OCI-LY7 (cell line): ENCODE results near the gene WWTR1. TPM values are rescaled to one million over a fixed set of nuclear protein-coding genes. Genes with fewer than 3 reads are reported as not detected.

Experiments used
- BruUV-seq: library from RNA; stranded (reverse); fragments of 400-500 nt; replicated peaks from 2 replicates; lab custom pipeline; 2021; lab: Mats Ljungman, UMichigan
- CTCF ChIA-PET: fragments of 300-600 bp; sonication (Branson Sonifier 250); formaldehyde crosslinking; loops from one replicate; lab custom pipeline; 2022; ENCODE audit warnings: antibody characterized with exemption; ENCODE audit not compliant: unreplicated experiment; lab: Charles Lee
- POLR2A ChIA-PET: fragments of 300-600 bp; sonication (Branson Sonifier 250); formaldehyde crosslinking; loops from one replicate; lab custom pipeline; 2022; ENCODE audit warnings: antibody characterized with exemption; lab: Charles Lee
- DNase-seq: peaks from one replicate; pipeline ENCODE4 v3.0.0-alpha.2; 2015; ENCODE audit warnings: low spot score
- H2AFZ ChIP-seq: fragments of 200-600 bp; sonication (generic), shearing (Covaris generic); 2 replicates; pipeline ENCODE4 v1.6.1; 2014; ENCODE audit warnings: mild to moderate bottlenecking, antibody characterized with exemption, low read length, moderate library complexity
- H3K27ac ChIP-seq: fragments of 200-600 bp; sonication (generic); 2 replicates; pipeline ENCODE4 v1.5.1; 2014; ENCODE audit warnings: mixed run types, low read depth, mild to moderate bottlenecking, moderate library complexity, low read length, inconsistent platforms; ENCODE audit not compliant: poor library complexity, severe bottlenecking
- H3K36me3 ChIP-seq: fragments of 200-600 bp; sonication (generic); 2 replicates; pipeline ENCODE4 v1.6.1; 2014; ENCODE audit warnings: mild to moderate bottlenecking, antibody characterized with exemption, low read length, moderate library complexity, mixed read lengths; ENCODE audit not compliant: insufficient read depth
- H3K4me1 ChIP-seq: fragments of 200-600 bp; sonication (generic); 2 replicates; pipeline ENCODE4 v1.5.1; 2014; ENCODE audit warnings: mild to moderate bottlenecking, low read length; ENCODE audit not compliant: insufficient read depth, poor library complexity, severe bottlenecking
- H3K4me2 ChIP-seq: fragments of 200-600 bp; sonication (generic); 2 replicates; pipeline ENCODE4 v1.6.1; 2014; ENCODE audit warnings: mild to moderate bottlenecking, low read length
- H3K4me3 ChIP-seq: fragments of 200-600 bp; sonication (generic); 2 replicates; pipeline ENCODE4 v1.5.1; 2014; ENCODE audit warnings: mild to moderate bottlenecking, low read depth, low read length; ENCODE audit not compliant: poor library complexity, severe bottlenecking
- H3K79me2 ChIP-seq: fragments of 200-600 bp; sonication (generic); 2 replicates; pipeline ENCODE4 v1.6.1; 2016; ENCODE audit warnings: low read depth, mild to moderate bottlenecking, low read length, moderate library complexity, mixed read lengths; ENCODE audit not compliant: insufficient read depth
- H3K9me2 ChIP-seq: fragments of 200-600 bp; sonication (generic); 2 replicates; pipeline ENCODE4 v1.6.1; 2016; ENCODE audit warnings: mild to moderate bottlenecking, low read length, mixed read lengths; ENCODE audit not compliant: insufficient read depth
- H3K9me3 ChIP-seq: fragments of 200-600 bp; sonication (generic); 2 replicates; pipeline ENCODE4 v1.6.1; 2014; ENCODE audit warnings: mild to moderate bottlenecking, mixed run types, low read length, mixed read lengths
- H4K20me1 ChIP-seq: fragments of 200-600 bp; sonication (generic); 2 replicates; pipeline ENCODE4 v1.6.1; 2014; ENCODE audit warnings: mild to moderate bottlenecking, antibody characterized with exemption, low read length, moderate library complexity, mixed read lengths; ENCODE audit not compliant: insufficient read depth
- CTCF ChIP-seq: fragments of 200-600 bp; sonication (generic); conservative IDR thresholded peaks from 2 replicates; pipeline ENCODE4 v1.5.1; 2014; ENCODE audit warnings: mild to moderate bottlenecking, antibody characterized with exemption, low read length, moderate library complexity, mixed read lengths
- EZH2phosphoT487 ChIP-seq: fragments of 200-600 bp; sonication (generic); IDR thresholded peaks from 2 replicates; pipeline ENCODE4 v1.6.1; 2018; ENCODE audit warnings: low read depth, borderline replicate concordance, mild to moderate bottlenecking, mixed run types, antibody characterized with exemption, low read length, moderate library complexity, mixed read lengths
- intact Hi-C: fragments of 100-400 bp; cut with micrococcal nuclease; formaldehyde crosslinking; loops from one replicate; pipeline ENCODE4 v1.10.0; 2022; ENCODE audit not compliant: unreplicated experiment
- total RNA-seq, 2 experiments: library from RNA; depleted of rRNA in 1 of 2; stranded (reverse); fragments of >200 nt in 1 of 2; shearing (Covaris generic) in 1 of 2; gene quantifications; 2 replicates each; pipeline ENCODE4 v1.2.3, GENCODE V29; 2014 to 2022

The WWTR1 gene
- total RNA-seq, 2 experiments from 2014 or later = 0.15 TPM; not detected in 1

- H3K4me2 ChIP-seq = no peak overlapping the region
- CTCF ChIA-PET = no interaction called here
- POLR2A ChIA-PET = interaction anchor here (0.6 to 1.2 kb wide), 2 partner anchors 8 to 662 kb away, joined by 3 read pairs; no protein-coding TSS in a partner anchor
- no peak for DNase-seq
- H3K9me3 ChIP-seq = no peaks in the 10 kb centered on the region
- no peaks in the 10 kb centered on the region for H3K79me2 ChIP-seq
- H3K4me1 ChIP-seq = no peaks in the 10 kb centered on the region
- H3K9me2 ChIP-seq = no peaks in the 10 kb centered on the region
- TF ChIP-seq EZH2phosphoT487 = no peak
- TF ChIP-seq CTCF = no peak
- no TSS peak for BruUV-seq
- H3K36me3 ChIP-seq = no peaks in the 10 kb centered on the region
- H2AFZ ChIP-seq = no peak overlapping the region
- no peak overlapping the region for H3K27ac ChIP-seq
- no peak overlapping the region for H3K4me3 ChIP-seq
- H4K20me1 ChIP-seq = no peaks in the 10 kb centered on the region
- intact Hi-C loops = no loop called here
Measured at GRCh38 chr3:149605902-149606301, 51.9 kb downstream of the WWTR1 start.

- H3K4me2 ChIP-seq = no peak overlapping the region
- CTCF ChIA-PET = no interaction called here
Measured at GRCh38 chr3:149604125-149604875, 53.5 kb downstream of the WWTR1 start.

More at GRCh38 chr3:149604125-149604875, 53.5 kb downstream of the WWTR1 start:
- no peak overlapping the region for H3K4me3 ChIP-seq
- H3K36me3 ChIP-seq = no peaks in the 10 kb centered on the region
- H2AFZ ChIP-seq = no peak overlapping the region
- POLR2A ChIA-PET = interaction anchor here (0.6 to 0.9 kb wide), 2 partner anchors 17 to 27 kb away, joined by 3 to 4 read pairs; no protein-coding TSS in a partner anchor
- H3K79me2 ChIP-seq = no peaks in the 10 kb centered on the region
- H3K9me3 ChIP-seq = no peaks in the 10 kb centered on the region
- H3K4me1 ChIP-seq = no peaks in the 10 kb centered on the region
- TF ChIP-seq EZH2phosphoT487 (no peak), CTCF (no peak)
- H3K27ac ChIP-seq = no peak overlapping the region
- intact Hi-C loops = no loop called here
- no peak for DNase-seq
- H4K20me1 ChIP-seq = no peaks in the 10 kb centered on the region
- no TSS peak for BruUV-seq
- H3K9me2 ChIP-seq = no peaks in the 10 kb centered on the region
